ENCODE results near the gene POTEH.
"Not testable (repeated sequence)": the region's sequence is repeated elsewhere in the genome, so short reads cannot be mapped to it uniquely, and the experiment has no call there.

The POTEH gene

GRCh38 chr22:15729209-15729917 is 39.5 kb downstream of the POTEH start:
- not testable (repeated sequence) for H3K4me3 ChIP-seq (ENCODE audit: low read length); DNase-seq (ENCODE audit: low read depth, low spot score)

GRCh38 chr22:15731023-15731422 is 41.2 kb downstream of the POTEH start:
- DNase-seq (ENCODE audit: low read depth, low spot score); H3K4me3 ChIP-seq (ENCODE audit: low read length): not testable (repeated sequence)

DNA sequence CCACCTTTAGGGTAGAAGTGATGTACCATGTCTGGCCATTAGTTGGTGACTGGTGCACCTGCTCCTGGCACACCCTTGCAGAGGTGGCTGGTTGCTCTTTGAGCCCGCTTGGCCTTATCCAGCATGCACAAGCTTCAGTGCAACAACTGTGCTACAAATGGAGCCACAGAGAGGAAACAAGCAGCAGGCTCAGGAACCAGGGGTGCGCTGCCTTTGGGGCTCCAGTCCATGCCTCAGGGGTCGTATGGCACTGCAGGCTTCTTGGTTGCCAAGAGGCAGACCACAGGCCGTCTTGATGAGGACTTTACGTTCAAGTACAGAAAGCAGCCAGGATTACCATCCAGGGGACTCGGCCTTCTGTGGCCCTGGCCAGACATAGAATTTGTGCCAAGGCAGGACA is 44.6 kb downstream of the POTEH start:
- H3K4me3 ChIP-seq (ENCODE audit: low read length); DNase-seq (ENCODE audit: low read depth, low spot score): not testable (repeated sequence)

DNA sequence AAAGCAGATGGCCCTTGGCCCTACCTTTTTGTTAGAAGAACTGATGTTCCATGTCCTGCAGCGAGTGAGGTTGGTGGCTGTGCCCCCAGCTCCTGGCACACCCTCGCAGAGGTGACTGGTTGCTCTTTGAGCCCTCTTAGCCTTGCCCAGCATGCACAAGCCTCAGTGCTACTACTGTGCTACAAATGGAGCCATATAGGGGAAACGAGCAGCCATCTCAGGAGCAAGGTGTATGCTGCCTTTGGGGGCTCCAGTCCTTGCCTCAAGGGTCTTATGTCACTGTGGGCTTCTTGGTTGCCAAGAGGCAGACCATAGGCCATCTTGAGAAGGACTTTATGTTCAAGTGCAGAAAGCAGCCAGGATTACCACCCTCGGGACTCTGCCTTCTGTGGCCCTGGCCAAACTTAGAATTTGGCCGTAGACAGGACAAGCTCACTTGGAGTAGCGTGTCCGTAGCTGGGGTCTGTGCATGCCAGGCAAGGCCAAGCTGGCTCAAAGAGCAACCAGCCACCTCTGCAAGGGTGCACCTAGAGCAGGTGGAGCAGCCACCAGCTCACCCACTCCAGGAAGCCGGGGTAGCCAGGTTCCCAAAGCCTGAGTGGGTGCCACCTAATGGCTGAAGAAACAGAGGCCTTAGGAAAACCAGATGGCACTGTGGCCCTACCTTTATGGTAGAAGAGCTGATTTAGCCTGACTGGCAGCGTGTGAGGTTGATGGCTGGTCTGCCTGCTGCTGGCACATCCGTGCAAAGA is 48.5 kb downstream of the POTEH start:
- H3K4me3 ChIP-seq (ENCODE audit: low read length); DNase-seq (ENCODE audit: low read depth, low spot score): not testable (repeated sequence)

GRCh38 chr22:15738909-15739391 is 49.1 kb downstream of the POTEH start:
- not testable (repeated sequence) for H3K4me3 ChIP-seq (ENCODE audit: low read length); DNase-seq (ENCODE audit: low read depth, low spot score)

DNA sequence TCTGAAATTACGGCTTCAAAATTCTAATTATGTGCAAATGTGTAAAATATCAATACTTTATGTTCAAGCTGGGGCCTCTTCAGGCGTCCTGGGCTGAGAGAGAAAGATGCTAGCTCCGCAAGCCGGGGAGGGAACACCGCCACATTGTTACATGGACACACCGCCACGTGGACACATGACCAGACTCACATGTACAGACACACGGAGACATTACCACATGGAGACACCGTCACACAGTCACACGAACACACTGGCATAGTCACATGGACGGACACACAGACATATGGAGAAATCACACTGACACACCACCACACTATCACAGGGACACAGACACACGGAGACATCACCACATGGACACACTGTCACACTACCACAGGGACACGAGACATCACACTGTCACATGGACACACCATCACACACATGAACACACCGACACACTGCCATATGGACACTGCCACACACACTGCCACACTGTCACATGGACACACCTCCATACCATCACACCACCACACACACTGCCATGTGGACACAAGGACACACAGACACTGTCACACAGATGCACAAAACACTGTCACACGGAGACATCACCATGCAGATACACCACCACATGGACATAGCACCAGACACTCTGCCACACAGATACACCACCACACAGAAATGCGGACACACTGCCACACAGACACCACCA is 58.0 kb downstream of the POTEH start:
- H3K4me3 ChIP-seq (ENCODE audit: low read length); DNase-seq (ENCODE audit: low read depth, low spot score): not testable (repeated sequence)

GRCh38 chr22:15749181-15749970 is 59.5 kb downstream of the POTEH start:
- not testable (repeated sequence) for DNase-seq (ENCODE audit: low read depth, low spot score); H3K4me3 ChIP-seq (ENCODE audit: low read length)

DNA sequence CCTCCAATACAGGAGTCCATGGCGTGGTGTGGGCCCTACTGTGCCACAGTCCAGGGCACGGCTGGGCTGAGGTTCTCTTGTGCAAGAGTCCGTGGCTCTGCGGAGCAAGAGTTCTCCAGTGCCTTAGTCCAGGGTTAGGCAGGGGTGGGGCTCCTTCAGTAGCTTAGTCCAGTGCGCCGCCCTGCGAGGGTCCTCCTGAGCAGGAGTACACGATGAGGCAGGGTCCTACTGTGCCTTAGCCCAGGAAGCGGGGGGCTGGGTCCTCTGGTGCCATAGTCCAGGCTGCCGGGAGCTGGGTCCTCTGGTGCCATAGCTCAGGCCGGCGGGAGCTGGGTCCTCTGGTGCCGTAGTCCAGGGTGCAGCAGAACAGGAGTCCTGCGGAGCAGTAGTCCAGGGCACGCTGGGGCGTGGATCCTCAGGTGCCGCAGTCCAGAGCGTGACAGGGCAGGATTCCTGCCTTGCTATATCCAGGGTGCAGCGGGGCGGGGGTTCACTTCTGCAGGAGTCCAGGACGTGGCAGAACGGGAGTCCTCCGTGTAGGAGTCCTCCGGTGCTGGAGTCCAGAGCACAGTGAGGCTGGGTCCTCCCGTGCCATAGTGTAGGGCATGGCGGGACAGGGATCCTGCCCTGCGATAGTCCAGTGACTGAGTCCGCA is 69.7 kb downstream of the POTEH start:
- H3K4me3 ChIP-seq (ENCODE audit: low read length); DNase-seq (ENCODE audit: low read depth, low spot score): not testable (repeated sequence)

- DNase-seq (ENCODE audit: low read depth, low spot score); H3K4me3 ChIP-seq (ENCODE audit: low read length): not testable (repeated sequence)
Measured at GRCh38 chr22:15760388-15761150, 70.7 kb downstream of the POTEH start.

GRCh38 chr22:15761151-15761777 is 71.4 kb downstream of the POTEH start:
- DNase-seq (ENCODE audit: low read depth, low spot score); H3K4me3 ChIP-seq (ENCODE audit: low read length): not testable (repeated sequence)

DNA sequence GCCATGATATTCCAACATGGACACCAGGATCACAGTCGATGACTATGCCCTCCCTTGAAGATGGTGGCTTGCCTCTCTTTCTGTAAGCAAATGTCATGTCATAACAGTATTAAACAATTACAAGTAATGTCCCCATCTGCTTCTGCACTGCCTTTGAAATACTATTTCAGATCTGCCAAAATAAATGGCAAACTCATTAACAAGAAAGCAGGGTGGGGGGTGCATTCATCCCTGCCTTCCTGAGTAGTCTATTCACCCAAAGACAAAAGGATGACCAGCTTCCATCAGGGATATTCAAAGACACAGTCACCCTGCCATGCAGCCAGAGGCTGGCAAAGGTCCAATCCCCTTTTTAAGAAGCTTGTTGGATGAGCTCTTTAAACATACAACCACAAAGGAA is 73.7 kb downstream of the POTEH start:
- not testable (repeated sequence) for H3K4me3 ChIP-seq (ENCODE audit: low read length); DNase-seq (ENCODE audit: low read depth, low spot score)

Measured in Jurkat, Clone E6-1 (cell line).